Astrocyte of the spinal cord (primary cell): ENCODE data around the gene GRB10.

Experiments used
- DNase-seq: peaks from one replicate; pipeline ENCODE4 v3.0.0; 2011; ENCODE audit warnings: low read depth, low spot score
- H3K4me3 ChIP-seq: 2 replicates; pipeline ENCODE4 v1.5.1; 2011; ENCODE audit warnings: low read depth, mild to moderate bottlenecking, low read length, moderate library complexity
- CTCF ChIP-seq: IDR thresholded peaks from 2 replicates; pipeline ENCODE4 v1.5.1; 2012; ENCODE audit warnings: low read depth, mild to moderate bottlenecking, low read length, inconsistent platforms
- in situ Hi-C: cut with HindIII; loops from 2 replicates; pipeline ENCODE4 v1.10.0; 2017; ENCODE audit warnings: low sequenced_read_pairs

GRB10 gene

GRCh38 chr7:50790381-50790780 is 7.7 kb upstream of the GRB10 start:
- H3K4me3 ChIP-seq, result no peak overlapping the region
- no peak for TF ChIP-seq CTCF
- in situ Hi-C loops, result no loop called here
- no peak for DNase-seq

DNA sequence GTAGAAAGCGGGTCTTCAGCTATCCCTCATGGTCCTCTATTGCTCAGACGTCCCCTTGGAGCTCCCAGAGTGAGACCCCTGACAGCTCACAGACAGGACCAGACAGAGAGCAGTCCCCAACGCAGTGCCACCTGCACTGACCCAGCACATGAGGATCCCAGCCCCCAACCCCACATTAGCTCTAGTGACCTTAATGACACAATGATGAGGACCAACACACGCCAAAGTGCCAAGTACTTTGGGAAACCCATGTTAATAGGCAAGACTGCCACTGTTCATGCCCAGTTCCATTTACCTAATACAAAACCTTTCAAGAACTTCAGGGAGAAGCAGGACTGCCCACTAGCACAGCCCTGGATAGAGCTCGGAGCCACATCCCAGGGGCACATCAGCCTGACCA is 5.7 kb upstream of the GRB10 start:
- H3K4me3 ChIP-seq, result no peak overlapping the region
- no peak for DNase-seq
- no peak for TF ChIP-seq CTCF
- in situ Hi-C loops, result no loop called here

GRCh38 chr7:50787825-50788224 is 5.1 kb upstream of the GRB10 start:
- in situ Hi-C loops, result no loop called here
- no peak for DNase-seq
- TF ChIP-seq CTCF, result no peak
- no peak overlapping the region for H3K4me3 ChIP-seq

DNA sequence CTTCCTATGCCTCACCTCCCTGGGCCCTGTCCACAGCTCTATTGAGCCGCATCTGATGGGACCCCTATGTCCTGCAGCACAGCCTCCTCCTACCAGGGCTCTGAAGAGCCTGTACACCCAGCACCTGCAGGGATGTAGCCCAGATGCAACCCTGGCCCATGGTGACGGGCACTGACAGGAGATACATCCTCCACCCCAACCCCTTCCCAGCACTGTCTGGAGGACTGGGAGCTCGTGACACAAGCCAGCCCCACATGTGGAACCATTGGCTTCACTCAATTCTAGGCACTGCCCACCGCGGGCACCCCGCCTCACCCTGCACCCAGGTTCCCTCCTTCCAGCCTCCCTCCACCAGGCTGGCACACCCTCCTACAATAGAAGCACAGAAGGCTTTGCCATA is 2.6 kb upstream of the GRB10 start:
- no peak for TF ChIP-seq CTCF
- H3K4me3 ChIP-seq, result no peak overlapping the region
- in situ Hi-C loops, result no loop called here
- no peak for DNase-seq

GRCh38 chr7:50783801-50784507 is 1.3 kb upstream of the GRB10 start:
- H3K4me3 ChIP-seq, result no peak overlapping the region
- no peak for TF ChIP-seq CTCF
- in situ Hi-C loops, result no loop called here
- DNase-seq, result peak; percentile 50

DNA sequence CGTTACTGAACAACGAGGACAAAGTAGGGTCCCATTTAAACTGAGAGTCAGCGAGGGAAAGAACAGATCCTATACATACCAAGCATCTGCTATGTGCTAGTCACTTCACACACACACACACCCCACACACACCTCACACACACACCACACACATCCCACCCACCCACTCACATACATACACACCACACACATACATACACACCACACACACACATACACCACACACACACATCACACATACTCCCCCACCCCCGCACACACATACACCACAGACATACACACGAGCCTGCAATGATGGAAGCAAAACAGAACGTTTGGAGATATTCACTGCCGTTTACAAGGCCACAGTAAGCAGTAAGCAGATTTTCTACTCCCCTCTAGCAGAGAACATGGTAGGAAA is 607 bp upstream of the GRB10 start:
- peak overlapping the region; percentile 36 for H3K4me3 ChIP-seq
- TF ChIP-seq CTCF, result no peak
- DNase-seq, result no peak
- in situ Hi-C loops, result no loop called here
